WTC11 (cell line): ENCODE results near the gene FABP1. TPM values are rescaled to one million over a fixed set of nuclear protein-coding genes. Genes with fewer than 3 reads are reported as not detected.

ENCODE experiments used
- ATAC-seq: fragments of 200-7000 bp; cut with Tn5 transposase; 2 replicates; pipeline ENCODE4 v1.10.0; 2021; ENCODE audit warnings: mild to moderate bottlenecking, moderate library complexity
- CTCF ChIA-PET: fragments of 300-600 bp; sonication (Branson Sonifier 250); formaldehyde crosslinking; loops from one replicate; lab custom pipeline; 2021; ENCODE audit warnings: antibody characterized with exemption; lab: Charles Lee
- POLR2A ChIA-PET: fragments of 350-600 bp; sonication (Branson Sonifier 250); formaldehyde crosslinking; loops from one replicate; lab custom pipeline; 2021; ENCODE audit warnings: antibody characterized with exemption; lab: Charles Lee
- DNase-seq: peaks from one replicate; pipeline ENCODE4 v3.0.0; 2021; ENCODE audit warnings: low spot score
- H3K27ac Mint-ChIP-seq: 2 replicates; pipeline ENCODE4 v1.8.0; 2021; ENCODE audit warnings: mixed read lengths
- H3K27me3 Mint-ChIP-seq: 2 replicates; pipeline ENCODE4 v1.8.0; 2021; ENCODE audit warnings: low read depth, mild to moderate bottlenecking, moderate library complexity, mixed read lengths
- H3K36me3 Mint-ChIP-seq: 2 replicates; pipeline ENCODE4 v1.8.0; 2021; ENCODE audit warnings: mixed read lengths
- H3K4me1 Mint-ChIP-seq: 2 replicates; pipeline ENCODE4 v1.8.0; 2022; ENCODE audit warnings: mixed read lengths
- H3K4me3 Mint-ChIP-seq: 2 replicates; pipeline ENCODE4 v1.8.0; 2021; ENCODE audit warnings: mild to moderate bottlenecking, moderate library complexity, mixed read lengths
- H3K9me3 Mint-ChIP-seq: 2 replicates; pipeline ENCODE4 v1.8.0; 2021; ENCODE audit warnings: mixed read lengths
- CBFB ChIP-seq: sonication (generic); formaldehyde crosslinking; IDR thresholded peaks from 2 replicates; pipeline ENCODE4 v1.8.1; 2022; ENCODE audit warnings: mild to moderate bottlenecking, low read depth, missing genetic modification reagents
- ELF4 ChIP-seq: sonication (generic); formaldehyde crosslinking; IDR thresholded peaks from 2 replicates; pipeline ENCODE4 v1.8.1; 2022; ENCODE audit warnings: low read depth, mild to moderate bottlenecking, moderate library complexity, missing genetic modification reagents
- EMX1 ChIP-seq: fragments of 250-450 bp; sonication (Bioruptor Pico); IDR thresholded peaks from 2 replicates; pipeline ENCODE4 v1.8.0; 2021; ENCODE audit warnings: mild to moderate bottlenecking
- ETV6 ChIP-seq: sonication (generic); formaldehyde crosslinking; IDR thresholded peaks from 2 replicates; pipeline ENCODE4 v1.8.1; 2022; ENCODE audit warnings: mild to moderate bottlenecking, missing genetic modification reagents
- FOXJ3 ChIP-seq: sonication (generic); formaldehyde crosslinking; IDR thresholded peaks from 2 replicates; pipeline ENCODE4 v1.9.0; 2021; ENCODE audit warnings: missing genetic modification reagents, mild to moderate bottlenecking, borderline replicate concordance
- FOXP1 ChIP-seq: sonication (generic); formaldehyde crosslinking; IDR thresholded peaks from 2 replicates; pipeline ENCODE4 v1.8.0; 2022; ENCODE audit warnings: missing genetic modification reagents, mild to moderate bottlenecking, moderate library complexity, borderline replicate concordance
- GABPB1 ChIP-seq: sonication (generic); formaldehyde crosslinking; IDR thresholded peaks from 2 replicates; pipeline ENCODE4 v1.8.1; 2023; ENCODE audit warnings: mild to moderate bottlenecking, missing genetic modification reagents
- GTF2I ChIP-seq: fragments of 250-450 bp; sonication (Bioruptor Pico); conservative IDR thresholded peaks from 2 replicates; pipeline ENCODE4 v1.4.0; 2021; ENCODE audit warnings: mild to moderate bottlenecking
- HMGA2 ChIP-seq: fragments of 250-450 bp; sonication (Bioruptor Pico); IDR thresholded peaks from 2 replicates; pipeline ENCODE4 v1.4.0; 2021; ENCODE audit warnings: mild to moderate bottlenecking, moderate library complexity
- JUN ChIP-seq: sonication (generic); formaldehyde crosslinking; IDR thresholded peaks from 2 replicates; pipeline ENCODE4 v1.8.0; 2023; ENCODE audit warnings: mild to moderate bottlenecking, missing genetic modification reagents
- MXD4 ChIP-seq: fragments of 250-450 bp; sonication (Bioruptor Pico); IDR thresholded peaks from 2 replicates; pipeline ENCODE4 v1.8.0; 2021; ENCODE audit warnings: mild to moderate bottlenecking, moderate library complexity, borderline replicate concordance
- NR2C2 ChIP-seq: sonication (generic); formaldehyde crosslinking; IDR thresholded peaks from 2 replicates; pipeline ENCODE4 v1.8.0; 2022; ENCODE audit warnings: mild to moderate bottlenecking, missing genetic modification reagents
- PRRX2 ChIP-seq: fragments of 250-450 bp; sonication (Bioruptor Pico); IDR thresholded peaks from 2 replicates; pipeline ENCODE4 v1.8.0; 2021; ENCODE audit warnings: mild to moderate bottlenecking
- RELA ChIP-seq: sonication (generic); formaldehyde crosslinking; IDR thresholded peaks from 2 replicates; pipeline ENCODE4 v1.8.1; 2022; ENCODE audit warnings: missing genetic modification reagents, mild to moderate bottlenecking, borderline replicate concordance
- SMAD3 ChIP-seq: sonication (generic); formaldehyde crosslinking; IDR thresholded peaks from 2 replicates; pipeline ENCODE4 v1.8.0; 2022; ENCODE audit warnings: missing genetic modification reagents, mild to moderate bottlenecking, borderline replicate concordance
- SOX15 ChIP-seq: fragments of 250-450 bp; sonication (Bioruptor Pico); IDR thresholded peaks from 2 replicates; pipeline ENCODE4 v1.9.0; 2021; ENCODE audit warnings: mild to moderate bottlenecking
- TEAD1 ChIP-seq: sonication (generic); formaldehyde crosslinking; IDR thresholded peaks from 2 replicates; pipeline ENCODE4 v1.8.0; 2022; ENCODE audit warnings: mild to moderate bottlenecking, missing genetic modification reagents
- TEAD4 ChIP-seq: sonication (generic); formaldehyde crosslinking; IDR thresholded peaks from 2 replicates; pipeline ENCODE4 v1.8.0; 2022; ENCODE audit warnings: mild to moderate bottlenecking, missing genetic modification reagents
- TP53 ChIP-seq: sonication (generic); formaldehyde crosslinking; IDR thresholded peaks from 2 replicates; pipeline ENCODE4 v1.8.1; 2023; ENCODE audit warnings: mild to moderate bottlenecking, missing genetic modification reagents
- ZBTB21 ChIP-seq: sonication (generic); formaldehyde crosslinking; IDR thresholded peaks from 2 replicates; pipeline ENCODE4 v1.8.1; 2023; ENCODE audit warnings: mild to moderate bottlenecking, missing genetic modification reagents, borderline replicate concordance
- ZNF138 ChIP-seq: sonication (generic); formaldehyde crosslinking; conservative IDR thresholded peaks from 2 replicates; pipeline ENCODE4 v1.8.1; 2022; ENCODE audit warnings: mild to moderate bottlenecking, moderate library complexity, missing genetic modification reagents
- ZNF232 ChIP-seq: sonication (generic); formaldehyde crosslinking; IDR thresholded peaks from 2 replicates; pipeline ENCODE4 v1.8.0; 2022; ENCODE audit warnings: mild to moderate bottlenecking, missing genetic modification reagents
- ZNF263 ChIP-seq: sonication (generic); formaldehyde crosslinking; IDR thresholded peaks from 2 replicates; pipeline ENCODE4 v1.8.1; 2022; ENCODE audit warnings: low read depth, mild to moderate bottlenecking, moderate library complexity, missing genetic modification reagents
- ZNF416 ChIP-seq: fragments of 250-450 bp; sonication (Bioruptor Pico); IDR thresholded peaks from 2 replicates; pipeline ENCODE4 v1.9.0; 2021; ENCODE audit warnings: mild to moderate bottlenecking, inconsistent platforms
- ZNF512 ChIP-seq: sonication (generic); formaldehyde crosslinking; IDR thresholded peaks from 2 replicates; pipeline ENCODE4 v1.8.1; 2022; ENCODE audit warnings: missing genetic modification reagents, borderline replicate concordance
- ZNF671 ChIP-seq: fragments of 250-450 bp; sonication (Bioruptor Pico); IDR thresholded peaks from 2 replicates; pipeline ENCODE4 v1.8.0; 2021; ENCODE audit warnings: mild to moderate bottlenecking
- total RNA-seq: library from RNA; stranded (reverse); gene quantifications from 3 replicates; pipeline ENCODE4 v1.2.3, GENCODE V29; 2021
- TF ChIP-seq, protein P1 (sequence below): sonication (generic); formaldehyde crosslinking; IDR thresholded peaks from 2 replicates; pipeline ENCODE4 v1.8.1; 2022; ENCODE audit warnings: mild to moderate bottlenecking, missing genetic modification reagents, moderate library complexity, borderline replicate concordance
- TF ChIP-seq, protein P2 (sequence below): sonication (generic); formaldehyde crosslinking; IDR thresholded peaks from 2 replicates; pipeline ENCODE4 v1.8.0; 2022; ENCODE audit warnings: mild to moderate bottlenecking, missing genetic modification reagents
- TF ChIP-seq, protein P3 (sequence below): sonication (generic); formaldehyde crosslinking; IDR thresholded peaks from 2 replicates; pipeline ENCODE4 v1.8.1; 2023; ENCODE audit warnings: mild to moderate bottlenecking, missing genetic modification reagents
- TF ChIP-seq, protein P4 (sequence below): sonication (generic); formaldehyde crosslinking; IDR thresholded peaks from 2 replicates; pipeline ENCODE4 v1.8.1; 2023; ENCODE audit warnings: mild to moderate bottlenecking, moderate library complexity, missing genetic modification reagents
- TF ChIP-seq, protein P5 (sequence below): sonication (generic); formaldehyde crosslinking; IDR thresholded peaks from 2 replicates; pipeline ENCODE4 v1.8.0; 2022; ENCODE audit warnings: mild to moderate bottlenecking, missing genetic modification reagents

FABP1 gene
- total RNA-seq, 1 experiment from 2014 or later: 0.46 TPM

- peaks cover 21% of the 10 kb centered on the region for H3K4me1 Mint-ChIP-seq
- DNase-seq (no peak), ATAC-seq (no peak)
- H3K4me3 Mint-ChIP-seq: no peak overlapping the region
- H3K27ac Mint-ChIP-seq: no peak overlapping the region
- no peaks in the 10 kb centered on the region; the same call in 1 of the 2 replicates for H3K27me3 Mint-ChIP-seq
- no peaks in the 10 kb centered on the region; the same call in 1 of the 2 replicates for H3K9me3 Mint-ChIP-seq
- CTCF ChIA-PET: no interaction called here
- TF ChIP-seq JUN (CRISPR knock-in tag) (no peak), TP53 (no peak), ZNF671 (CRISPR knock-in tag) (no peak), EMX1 (CRISPR knock-in tag) (no peak), MXD4 (no peak), PRRX2 (CRISPR knock-in tag) (no peak), GTF2I (CRISPR knock-in tag) (no peak), FOXJ3 (CRISPR knock-in tag) (no peak), ZNF416 (CRISPR knock-in tag) (no peak), ZNF232 (no peak), TEAD1 (CRISPR knock-in tag) (no peak), RELA (CRISPR knock-in tag) (no peak), ZNF138 (CRISPR knock-in tag) (no peak), HMGA2 (no peak), NR2C2 (CRISPR knock-in tag) (no peak)
- TF ChIP-seq, protein P1, sequence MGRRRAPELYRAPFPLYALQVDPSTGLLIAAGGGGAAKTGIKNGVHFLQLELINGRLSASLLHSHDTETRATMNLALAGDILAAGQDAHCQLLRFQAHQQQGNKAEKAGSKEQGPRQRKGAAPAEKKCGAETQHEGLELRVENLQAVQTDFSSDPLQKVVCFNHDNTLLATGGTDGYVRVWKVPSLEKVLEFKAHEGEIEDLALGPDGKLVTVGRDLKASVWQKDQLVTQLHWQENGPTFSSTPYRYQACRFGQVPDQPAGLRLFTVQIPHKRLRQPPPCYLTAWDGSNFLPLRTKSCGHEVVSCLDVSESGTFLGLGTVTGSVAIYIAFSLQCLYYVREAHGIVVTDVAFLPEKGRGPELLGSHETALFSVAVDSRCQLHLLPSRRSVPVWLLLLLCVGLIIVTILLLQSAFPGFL (CRISPR knock-in tag): no peak
- TF ChIP-seq, protein P2, sequence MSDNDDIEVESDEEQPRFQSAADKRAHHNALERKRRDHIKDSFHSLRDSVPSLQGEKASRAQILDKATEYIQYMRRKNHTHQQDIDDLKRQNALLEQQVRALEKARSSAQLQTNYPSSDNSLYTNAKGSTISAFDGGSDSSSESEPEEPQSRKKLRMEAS (CRISPR knock-in tag): no peak
- TF ChIP-seq, protein P3, sequence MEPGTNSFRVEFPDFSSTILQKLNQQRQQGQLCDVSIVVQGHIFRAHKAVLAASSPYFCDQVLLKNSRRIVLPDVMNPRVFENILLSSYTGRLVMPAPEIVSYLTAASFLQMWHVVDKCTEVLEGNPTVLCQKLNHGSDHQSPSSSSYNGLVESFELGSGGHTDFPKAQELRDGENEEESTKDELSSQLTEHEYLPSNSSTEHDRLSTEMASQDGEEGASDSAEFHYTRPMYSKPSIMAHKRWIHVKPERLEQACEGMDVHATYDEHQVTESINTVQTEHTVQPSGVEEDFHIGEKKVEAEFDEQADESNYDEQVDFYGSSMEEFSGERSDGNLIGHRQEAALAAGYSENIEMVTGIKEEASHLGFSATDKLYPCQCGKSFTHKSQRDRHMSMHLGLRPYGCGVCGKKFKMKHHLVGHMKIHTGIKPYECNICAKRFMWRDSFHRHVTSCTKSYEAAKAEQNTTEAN (CRISPR knock-in tag): no peak
- TF ChIP-seq, protein P4, sequence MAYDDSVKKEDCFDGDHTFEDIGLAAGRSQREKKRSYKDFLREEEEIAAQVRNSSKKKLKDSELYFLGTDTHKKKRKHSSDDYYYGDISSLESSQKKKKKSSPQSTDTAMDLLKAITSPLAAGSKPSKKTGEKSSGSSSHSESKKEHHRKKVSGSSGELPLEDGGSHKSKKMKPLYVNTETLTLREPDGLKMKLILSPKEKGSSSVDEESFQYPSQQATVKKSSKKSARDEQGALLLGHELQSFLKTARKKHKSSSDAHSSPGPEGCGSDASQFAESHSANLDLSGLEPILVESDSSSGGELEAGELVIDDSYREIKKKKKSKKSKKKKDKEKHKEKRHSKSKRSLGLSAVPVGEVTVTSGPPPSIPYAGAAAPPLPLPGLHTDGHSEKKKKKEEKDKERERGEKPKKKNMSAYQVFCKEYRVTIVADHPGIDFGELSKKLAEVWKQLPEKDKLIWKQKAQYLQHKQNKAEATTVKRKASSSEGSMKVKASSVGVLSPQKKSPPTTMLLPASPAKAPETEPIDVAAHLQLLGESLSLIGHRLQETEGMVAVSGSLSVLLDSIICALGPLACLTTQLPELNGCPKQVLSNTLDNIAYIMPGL (CRISPR knock-in tag): no peak
- TF ChIP-seq, all 79 proteins: peak for 0
- H3K36me3 Mint-ChIP-seq: no peaks in the 10 kb centered on the region
- POLR2A ChIA-PET: interaction anchor here (0.6 kb wide), 1 partner anchor 66 kb away, joined by 3 read pairs; no protein-coding TSS in a partner anchor
Measured at GRCh38 chr2:88086401-88086800, 41.5 kb downstream of the FABP1 start.

DNA sequence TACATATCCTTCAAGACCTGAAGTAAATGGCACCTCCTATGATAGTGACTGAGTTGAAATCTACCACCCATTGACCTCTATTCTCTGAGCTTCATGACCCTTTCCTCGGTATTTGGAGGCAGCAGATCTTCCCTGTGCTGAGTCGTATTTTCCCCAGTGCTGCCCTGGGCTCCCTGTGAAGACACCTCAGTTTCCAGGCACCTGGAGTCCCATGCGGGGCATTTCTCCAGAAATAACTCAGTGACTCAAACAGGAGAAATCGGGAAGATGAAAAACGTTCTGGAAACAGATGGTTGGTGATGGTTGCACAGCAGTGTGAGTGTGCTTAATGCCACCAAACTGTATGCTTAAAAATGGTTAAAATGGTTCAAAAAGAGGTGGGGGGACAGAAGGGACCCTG, 42.3 kb downstream of the FABP1 start:
- no peak overlapping the region for H3K4me3 Mint-ChIP-seq
- no peaks in the 10 kb centered on the region for H3K36me3 Mint-ChIP-seq
- CTCF ChIA-PET: interaction anchor here (1.9 kb wide), 1 partner anchor 25 kb away, joined by 16 read pairs; no protein-coding TSS in a partner anchor
- no peak overlapping the region for H3K27ac Mint-ChIP-seq
- H3K27me3 Mint-ChIP-seq: no peaks in the 10 kb centered on the region; the same call in 1 of the 2 replicates
- peaks cover 21% of the 10 kb centered on the region for H3K4me1 Mint-ChIP-seq
- POLR2A ChIA-PET: no interaction called here
- DNase-seq (no peak), ATAC-seq (no peak)
- no peaks in the 10 kb centered on the region for H3K9me3 Mint-ChIP-seq
- no peak for TF ChIP-seq MXD4
- TF ChIP-seq SMAD3: no peak
- TF ChIP-seq FOXP1 (CRISPR knock-in tag): no peak
- TF ChIP-seq TEAD4 (CRISPR knock-in tag): no peak
- no peak for TF ChIP-seq ELF4 (CRISPR knock-in tag)
- no peak for TF ChIP-seq ZNF263 (CRISPR knock-in tag)
- no peak for TF ChIP-seq ZBTB21
- no peak for TF ChIP-seq CBFB
- no peak for TF ChIP-seq GABPB1
- no peak for TF ChIP-seq FOXJ3 (CRISPR knock-in tag)
- TF ChIP-seq ZNF512: no peak
- TF ChIP-seq, protein P5, sequence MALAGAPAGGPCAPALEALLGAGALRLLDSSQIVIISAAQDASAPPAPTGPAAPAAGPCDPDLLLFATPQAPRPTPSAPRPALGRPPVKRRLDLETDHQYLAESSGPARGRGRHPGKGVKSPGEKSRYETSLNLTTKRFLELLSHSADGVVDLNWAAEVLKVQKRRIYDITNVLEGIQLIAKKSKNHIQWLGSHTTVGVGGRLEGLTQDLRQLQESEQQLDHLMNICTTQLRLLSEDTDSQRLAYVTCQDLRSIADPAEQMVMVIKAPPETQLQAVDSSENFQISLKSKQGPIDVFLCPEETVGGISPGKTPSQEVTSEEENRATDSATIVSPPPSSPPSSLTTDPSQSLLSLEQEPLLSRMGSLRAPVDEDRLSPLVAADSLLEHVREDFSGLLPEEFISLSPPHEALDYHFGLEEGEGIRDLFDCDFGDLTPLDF: no peak
- no peak for TF ChIP-seq SOX15 (CRISPR knock-in tag)
- no peak for TF ChIP-seq ETV6 (CRISPR knock-in tag)
